GM21576 (cell line): Measurements from ENCODE around the gene TAAR5.
"Not testable (repeated sequence)": the region's sequence is repeated elsewhere in the genome, so short reads cannot be mapped to it uniquely, and the experiment has no call there.

Experiments used
- ATAC-seq: cut with Tn5 transposase; IDR thresholded peaks from one replicate; pipeline ENCODE4 v1.9.1; 2021; ENCODE audit warnings: mild to moderate bottlenecking, moderate library complexity; ENCODE audit not compliant: unreplicated experiment

Gene TAAR5

DNA sequence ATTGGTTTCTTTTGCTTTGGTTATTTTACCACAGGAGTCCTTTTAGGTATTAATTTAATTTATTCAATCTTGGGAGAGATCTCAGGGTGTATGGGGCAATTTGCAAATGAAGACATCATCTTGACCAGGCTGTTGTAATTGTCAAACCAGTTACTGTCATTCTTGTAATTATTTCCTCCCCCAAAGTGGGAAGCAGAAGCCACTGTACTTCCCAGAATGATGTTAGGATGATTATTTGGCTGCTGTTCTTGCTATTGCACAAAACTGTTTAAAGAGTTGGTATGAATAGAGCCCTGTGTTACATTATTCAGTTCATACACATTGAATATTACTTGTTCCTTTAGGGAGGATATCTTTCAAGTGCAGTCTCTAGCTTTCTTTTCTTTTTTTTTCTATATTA, 17.8 kb downstream of the TAAR5 start:
- no peak for ATAC-seq

DNA sequence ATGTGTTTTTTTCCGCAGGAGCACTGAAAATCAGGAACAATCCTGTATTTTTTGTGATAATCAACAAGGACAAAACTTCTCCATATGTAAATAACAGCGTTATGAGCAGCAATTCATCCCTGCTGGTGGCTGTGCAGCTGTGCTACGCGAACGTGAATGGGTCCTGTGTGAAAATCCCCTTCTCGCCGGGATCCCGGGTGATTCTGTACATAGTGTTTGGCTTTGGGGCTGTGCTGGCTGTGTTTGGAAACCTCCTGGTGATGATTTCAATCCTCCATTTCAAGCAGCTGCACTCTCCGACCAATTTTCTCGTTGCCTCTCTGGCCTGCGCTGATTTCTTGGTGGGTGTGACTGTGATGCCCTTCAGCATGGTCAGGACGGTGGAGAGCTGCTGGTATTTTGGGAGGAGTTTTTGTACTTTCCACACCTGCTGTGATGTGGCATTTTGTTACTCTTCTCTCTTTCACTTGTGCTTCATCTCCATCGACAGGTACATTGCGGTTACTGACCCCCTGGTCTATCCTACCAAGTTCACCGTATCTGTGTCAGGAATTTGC, 19.2 kb downstream of the TAAR5 start, which contains the start of gene TAAR6:
TSS of gene TAAR6 (plus strand) at position 102 of the 557 bp plus-strand sequence. CDS start at position 102, 0 bp downstream.
- no peak for ATAC-seq

DNA sequence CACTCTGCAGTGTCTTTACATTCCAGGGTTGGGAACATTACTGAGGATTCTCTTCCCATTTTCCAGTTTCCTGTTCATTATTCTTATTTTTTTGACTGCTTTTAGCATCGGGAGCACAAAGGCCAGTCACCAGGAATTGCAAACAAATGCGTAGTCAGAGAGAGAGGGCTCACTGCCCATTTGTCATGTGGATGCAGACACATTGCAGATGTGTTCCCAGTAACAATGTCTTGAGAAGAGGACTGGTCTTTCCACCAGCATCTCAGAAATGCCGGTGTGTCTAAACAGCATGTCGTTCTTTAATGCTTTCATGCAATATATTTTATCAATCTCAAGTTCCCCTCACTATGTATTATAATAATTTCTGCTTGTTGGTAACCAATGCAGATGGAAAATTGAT, 20.4 kb downstream of the TAAR5 start:
- no peak for ATAC-seq

GRCh38 chr6:132568611-132569010, 20.9 kb downstream of the TAAR5 start:
- no peak for ATAC-seq

DNA sequence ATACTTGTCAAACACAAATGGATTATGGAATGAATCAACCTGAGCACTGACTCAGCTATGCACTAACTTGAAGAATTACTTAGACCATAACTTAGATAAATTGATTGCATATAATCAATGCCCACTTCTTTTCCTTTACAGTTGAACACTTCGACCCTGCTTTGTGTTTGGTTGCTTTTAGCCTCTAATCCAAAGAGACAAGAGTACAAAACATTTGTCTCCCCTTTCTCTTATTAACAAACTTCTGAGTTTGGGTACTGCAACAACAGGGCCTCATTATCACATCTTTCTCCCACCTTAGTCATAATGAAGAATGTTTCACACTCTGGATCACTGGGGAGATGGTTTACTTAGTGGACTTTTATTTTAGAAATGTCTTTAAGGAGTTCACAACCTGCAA, 22.0 kb downstream of the TAAR5 start:
- ATAC-seq: no peak

- ATAC-seq: no peak
Observed at GRCh38 chr6:132566404-132566803, 23.1 kb downstream of the TAAR5 start.

GRCh38 chr6:132560087-132560486, 29.5 kb downstream of the TAAR5 start:
- not testable (repeated sequence) for ATAC-seq

GRCh38 chr6:132552372-132552771, 37.2 kb downstream of the TAAR5 start, which contains the start of gene TAAR8:
TSS of gene TAAR8 (plus strand) at chr6:132552672. CDS start at chr6:132552693, 21 bp downstream.
- no peak for ATAC-seq

- ATAC-seq: no peak
Observed at GRCh38 chr6:132551214-132551613, 38.3 kb downstream of the TAAR5 start.

GRCh38 chr6:132548746-132549463, 40.6 kb downstream of the TAAR5 start:
- no peak for ATAC-seq

- ATAC-seq: no peak
Observed at GRCh38 chr6:132544826-132545225, 44.7 kb downstream of the TAAR5 start.
